ENCODE results near the gene ITGA3. TPM values are rescaled to one million over a fixed set of nuclear protein-coding genes. Genes with fewer than 3 reads are reported as not detected.

The ITGA3 gene
- polyA plus RNA-seq, 1 of the 3 experiments (the other 2 are of a cell fraction) = 766 TPM

GRCh38 chr17:50062293-50063243 lies 6.7 kb downstream of the ITGA3 start (continued):
- peak; percentile 75 for TF ChIP-seq ELF1 (IDR thresholded peaks at IDR 0.05)
- TF ChIP-seq TAF1 (IDR thresholded peaks at IDR 0.05; ENCODE audit: borderline replicate concordance, low read depth, low read length) = peak; percentile 34; the same call in 1 of the 2 replicates
- TF ChIP-seq, protein P1, sequence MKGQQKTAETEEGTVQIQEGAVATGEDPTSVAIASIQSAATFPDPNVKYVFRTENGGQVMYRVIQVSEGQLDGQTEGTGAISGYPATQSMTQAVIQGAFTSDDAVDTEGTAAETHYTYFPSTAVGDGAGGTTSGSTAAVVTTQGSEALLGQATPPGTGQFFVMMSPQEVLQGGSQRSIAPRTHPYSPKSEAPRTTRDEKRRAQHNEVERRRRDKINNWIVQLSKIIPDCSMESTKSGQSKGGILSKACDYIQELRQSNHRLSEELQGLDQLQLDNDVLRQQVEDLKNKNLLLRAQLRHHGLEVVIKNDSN (IDR thresholded peaks at IDR 0.05; ENCODE audit: borderline replicate concordance, low read depth) = no peak
- TF ChIP-seq TEAD4 (IDR thresholded peaks at IDR 0.05; ENCODE audit: borderline replicate concordance, insufficient read depth) = peak; percentile 94
- TF ChIP-seq EZH2phosphoT487 (IDR thresholded peaks at IDR 0.05; ENCODE audit: borderline replicate concordance, low read depth) = no peak
- TF ChIP-seq NRF1 (IDR thresholded peaks at IDR 0.05; ENCODE audit: low read depth, low read length) = no peak
- 0 out of 2 replicates have a peak, but pooled peaks have one; percentile 36 for TF ChIP-seq YY1 (IDR thresholded peaks at IDR 0.05; ENCODE audit: low read depth)
- TF ChIP-seq SIN3A (IDR thresholded peaks at IDR 0.05; ENCODE audit: borderline replicate concordance, low read depth, low read length) = peak; percentile 66; the same call in 1 of the 2 replicates
- TF ChIP-seq RFX5 (IDR thresholded peaks at IDR 0.05; ENCODE audit: low read length) = no peak
- TF ChIP-seq POLR2AphosphoS5 (IDR thresholded peaks at IDR 0.05; ENCODE audit: low read depth, low read length) = peak; percentile 61; the same call in 1 of the 2 replicates
- TF ChIP-seq, protein P2, sequence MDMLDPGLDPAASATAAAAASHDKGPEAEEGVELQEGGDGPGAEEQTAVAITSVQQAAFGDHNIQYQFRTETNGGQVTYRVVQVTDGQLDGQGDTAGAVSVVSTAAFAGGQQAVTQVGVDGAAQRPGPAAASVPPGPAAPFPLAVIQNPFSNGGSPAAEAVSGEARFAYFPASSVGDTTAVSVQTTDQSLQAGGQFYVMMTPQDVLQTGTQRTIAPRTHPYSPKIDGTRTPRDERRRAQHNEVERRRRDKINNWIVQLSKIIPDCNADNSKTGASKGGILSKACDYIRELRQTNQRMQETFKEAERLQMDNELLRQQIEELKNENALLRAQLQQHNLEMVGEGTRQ (IDR thresholded peaks at IDR 0.05; ENCODE audit: borderline replicate concordance, low read depth, low read length) = no peak

GRCh38 chr17:50063561-50064252 lies 7.8 kb downstream of the ITGA3 start:
- Histone ChIP-seq H3K9ac (peak overlapping the region; percentile 98), H2AFZ (ENCODE audit: low read depth) (no peak overlapping the region), H3K4me3 (ENCODE audit: low read depth in 2 of 2, low read length in 1 of 2) (no peak overlapping the region), H3K27me3 (ENCODE audit: insufficient read depth) (no peaks in the 10 kb centered on the region), H3K9me2 (no peaks in the 10 kb centered on the region), H3K4me2 (peak overlapping the region; percentile 96), H3K27ac (ENCODE audit: low read depth in 2 of 2, low read length in 1 of 2) (peak overlapping the region; percentile 77 to 100), H3K36me3 (replicated peaks in 1 of 2; ENCODE audit: control insufficient read depth in 1 of 2, insufficient read depth in 2 of 2, low read length in 1 of 2) (peaks cover 18 to 48% of the 10 kb centered on the region in 2 experiments), H4K20me1 (ENCODE audit: insufficient read depth) (0 out of 2 replicates have a peak, but pooled peaks cover 8% of the 10 kb centered on the region), H3F3A (replicated peaks; ENCODE audit: insufficient read depth) (peaks cover 81% of the 10 kb centered on the region), H3K79me2 (ENCODE audit: insufficient read depth) (peaks cover 95% of the 10 kb centered on the region), H3K9me3 (no peaks in the 10 kb centered on the region), H3K4me1 (ENCODE audit: control insufficient read depth in 1 of 2, insufficient read depth in 2 of 2, low read depth in 1 of 2, low read length in 1 of 2) (peaks cover 49 to 71% of the 10 kb centered on the region in 2 experiments)
- 94% methylated on average over 8 of the region's 8 CpGs for WGBS (ENCODE audit: low lambda C conversion rate)
- POLR2A ChIA-PET = no interaction called here
- CTCF ChIA-PET = interaction anchor here (0.5 to 6.2 kb wide), 7 partner anchors 8 to 68 kb away, joined by 3 to 51 read pairs (median 3); no protein-coding TSS in a partner anchor
- DNase-seq = no peak
- no peak for TF ChIP-seq EP300 (IDR thresholded peaks at IDR 0.05; ENCODE audit: borderline replicate concordance in 1 of 2, low read depth in 1 of 2, low read length in 1 of 2)
- TF ChIP-seq TCF12 (IDR thresholded peaks at IDR 0.05) = peak; percentile 54; the same call in 1 of the 2 replicates
